ENCODE data around the gene NT5DC3. TPM values are rescaled to one million over a fixed set of nuclear protein-coding genes. Genes with fewer than 3 reads are reported as not detected.

The NT5DC3 gene
- total RNA-seq, 2 experiments from 2014 or later = 6.0 to 6.4 TPM

- Mint-ChIP-seq H3K9me3 (no peaks in the 10 kb centered on the region), H3K4me1 (ENCODE audit: low read depth) (peaks cover 24% of the 10 kb centered on the region), H3K27me3 (ENCODE audit: low read depth) (no peaks in the 10 kb centered on the region), H3K4me3 (no peak overlapping the region), H3K36me3 (ENCODE audit: low read depth) (no peaks in the 10 kb centered on the region), H3K27ac (no peak overlapping the region)
- DNase-seq = peak; percentile 79
- CTCF ChIA-PET = interaction anchor here (0.6 to 4.9 kb wide), 15 partner anchors 9 to 233 kb away, joined by 3 to 33 read pairs (median 4); a partner anchor contains a TSS
- intact Hi-C loops (cut with micrococcal nuclease) = loop anchor here (1.0 to 5.0 kb wide), 8 partner anchors 37 to 480 kb away; partner anchors contain the start of genes HCFC2, NT5DC3 and TDG
Observed at GRCh38 chr12:103877934-103878510, 37.0 kb upstream of the NT5DC3 start.

- peaks cover 24% of the 10 kb centered on the region for H3K4me1 Mint-ChIP-seq (ENCODE audit: low read depth)
- CTCF ChIA-PET = interaction anchor here (0.7 to 4.9 kb wide), 9 partner anchors 12 to 233 kb away, joined by 3 to 33 read pairs (median 5); a partner anchor contains a TSS
- no peak overlapping the region for H3K27ac Mint-ChIP-seq
- H3K36me3 Mint-ChIP-seq (ENCODE audit: low read depth) = no peaks in the 10 kb centered on the region
- DNase-seq = no peak
- no peaks in the 10 kb centered on the region for H3K27me3 Mint-ChIP-seq (ENCODE audit: low read depth)
- no peak overlapping the region for H3K4me3 Mint-ChIP-seq
- intact Hi-C loops (cut with micrococcal nuclease) = loop anchor here (5.0 kb wide), 1 partner anchor 250 kb away; no protein-coding TSS in a partner anchor
- H3K9me3 Mint-ChIP-seq = no peaks in the 10 kb centered on the region
Observed at GRCh38 chr12:103877288-103877687, 36.3 kb upstream of the NT5DC3 start.

- Mint-ChIP-seq H3K9me3 (no peaks in the 10 kb centered on the region), H3K27ac (no peak overlapping the region), H3K27me3 (ENCODE audit: low read depth) (no peaks in the 10 kb centered on the region), H3K4me3 (no peak overlapping the region), H3K36me3 (ENCODE audit: low read depth) (no peaks in the 10 kb centered on the region), H3K4me1 (ENCODE audit: low read depth) (peaks cover 21% of the 10 kb centered on the region)
- DNase-seq = no peak
- CTCF ChIA-PET = no interaction called here
- intact Hi-C loops (cut with micrococcal nuclease) = loop anchor here (5.0 kb wide), 1 partner anchor 248 kb away; no protein-coding TSS in a partner anchor
Observed at GRCh38 chr12:103875666-103876065, 34.6 kb upstream of the NT5DC3 start.

GRCh38 chr12:103868215-103868614 lies 27.2 kb upstream of the NT5DC3 start:
- intact Hi-C loops (cut with micrococcal nuclease) = no loop called here
- Mint-ChIP-seq H3K9me3 (no peaks in the 10 kb centered on the region), H3K27me3 (ENCODE audit: low read depth) (no peaks in the 10 kb centered on the region), H3K4me1 (ENCODE audit: low read depth) (no peaks in the 10 kb centered on the region), H3K36me3 (ENCODE audit: low read depth) (no peaks in the 10 kb centered on the region), H3K27ac (no peak overlapping the region), H3K4me3 (no peak overlapping the region)
- CTCF ChIA-PET = no interaction called here
- no peak for DNase-seq

GRCh38 chr12:103865151-103865730 lies 24.2 kb upstream of the NT5DC3 start:
- Mint-ChIP-seq H3K4me3 (no peak overlapping the region), H3K27ac (no peak overlapping the region), H3K4me1 (ENCODE audit: low read depth) (no peaks in the 10 kb centered on the region), H3K9me3 (no peaks in the 10 kb centered on the region), H3K36me3 (ENCODE audit: low read depth) (no peaks in the 10 kb centered on the region), H3K27me3 (ENCODE audit: low read depth) (no peaks in the 10 kb centered on the region)
- no peak for DNase-seq
- CTCF ChIA-PET = interaction anchor here (1.2 kb wide), 1 partner anchor 15 kb away, joined by 4 read pairs; no protein-coding TSS in a partner anchor
- intact Hi-C loops (cut with micrococcal nuclease) = no loop called here

- Mint-ChIP-seq H3K4me1 (ENCODE audit: low read depth) (no peaks in the 10 kb centered on the region), H3K9me3 (no peaks in the 10 kb centered on the region), H3K27me3 (ENCODE audit: low read depth) (no peaks in the 10 kb centered on the region), H3K4me3 (no peak overlapping the region), H3K36me3 (ENCODE audit: low read depth) (no peaks in the 10 kb centered on the region), H3K27ac (no peak overlapping the region)
- CTCF ChIA-PET = interaction anchor here (1.2 kb wide), 1 partner anchor 15 kb away, joined by 4 read pairs; no protein-coding TSS in a partner anchor
- DNase-seq = no peak
- intact Hi-C loops (cut with micrococcal nuclease) = no loop called here
Observed at GRCh38 chr12:103864710-103865109, 23.7 kb upstream of the NT5DC3 start.

- H3K27me3 Mint-ChIP-seq (ENCODE audit: low read depth) = no peaks in the 10 kb centered on the region
- no peak overlapping the region for H3K27ac Mint-ChIP-seq
- no peaks in the 10 kb centered on the region for H3K36me3 Mint-ChIP-seq (ENCODE audit: low read depth)
- H3K9me3 Mint-ChIP-seq = no peaks in the 10 kb centered on the region
- no peak overlapping the region for H3K4me3 Mint-ChIP-seq
- CTCF ChIA-PET = interaction anchor here (0.6 to 0.9 kb wide), 2 partner anchors 12 kb away, joined by 3 to 4 read pairs; no protein-coding TSS in a partner anchor
- H3K4me1 Mint-ChIP-seq (ENCODE audit: low read depth) = no peaks in the 10 kb centered on the region
- no peak for DNase-seq
- intact Hi-C loops (cut with micrococcal nuclease) = no loop called here
Observed at GRCh38 chr12:103858953-103859601, 18.0 kb upstream of the NT5DC3 start.

GRCh38 chr12:103858335-103858734 lies 17.3 kb upstream of the NT5DC3 start:
- no peaks in the 10 kb centered on the region for H3K9me3 Mint-ChIP-seq
- H3K27me3 Mint-ChIP-seq (ENCODE audit: low read depth) = no peaks in the 10 kb centered on the region
- H3K4me3 Mint-ChIP-seq = no peak overlapping the region
- CTCF ChIA-PET = interaction anchor here (0.6 kb wide), 1 partner anchor 12 kb away, joined by 4 read pairs; no protein-coding TSS in a partner anchor
- intact Hi-C loops (cut with micrococcal nuclease) = no loop called here
- H3K27ac Mint-ChIP-seq = no peak overlapping the region
- DNase-seq = no peak
- no peaks in the 10 kb centered on the region for H3K36me3 Mint-ChIP-seq (ENCODE audit: low read depth)
- H3K4me1 Mint-ChIP-seq (ENCODE audit: low read depth) = no peaks in the 10 kb centered on the region

- H3K4me1 Mint-ChIP-seq (ENCODE audit: low read depth) = no peaks in the 10 kb centered on the region
- H3K27ac Mint-ChIP-seq = no peak overlapping the region
- intact Hi-C loops (cut with micrococcal nuclease) = no loop called here
- H3K9me3 Mint-ChIP-seq = no peaks in the 10 kb centered on the region
- H3K4me3 Mint-ChIP-seq = no peak overlapping the region
- no peaks in the 10 kb centered on the region for H3K27me3 Mint-ChIP-seq (ENCODE audit: low read depth)
- no peaks in the 10 kb centered on the region for H3K36me3 Mint-ChIP-seq (ENCODE audit: low read depth)
- no peak for DNase-seq
- CTCF ChIA-PET = interaction anchor here (0.7 kb wide), 1 partner anchor 1504 kb away, joined by 3 read pairs; no protein-coding TSS in a partner anchor
Observed at GRCh38 chr12:103857164-103857563, 16.1 kb upstream of the NT5DC3 start.

GRCh38 chr12:103855896-103856657 lies 15.0 kb upstream of the NT5DC3 start:
- Mint-ChIP-seq H3K36me3 (ENCODE audit: low read depth) (no peaks in the 10 kb centered on the region), H3K4me3 (no peak overlapping the region), H3K9me3 (no peaks in the 10 kb centered on the region), H3K27ac (no peak overlapping the region), H3K4me1 (ENCODE audit: low read depth) (peaks cover 2% of the 10 kb centered on the region), H3K27me3 (ENCODE audit: low read depth) (no peaks in the 10 kb centered on the region)
- no peak for DNase-seq
- CTCF ChIA-PET = no interaction called here
- intact Hi-C loops (cut with micrococcal nuclease) = no loop called here

GRCh38 chr12:103855036-103855712 lies 14.1 kb upstream of the NT5DC3 start:
- Mint-ChIP-seq H3K27me3 (ENCODE audit: low read depth) (no peaks in the 10 kb centered on the region), H3K9me3 (no peaks in the 10 kb centered on the region), H3K4me3 (no peak overlapping the region), H3K27ac (no peak overlapping the region), H3K36me3 (ENCODE audit: low read depth) (no peaks in the 10 kb centered on the region), H3K4me1 (ENCODE audit: low read depth) (peaks cover 4% of the 10 kb centered on the region)
- CTCF ChIA-PET = no interaction called here
- DNase-seq = no peak
- intact Hi-C loops (cut with micrococcal nuclease) = no loop called here
